Eye (tissue), 1 donor: Measurements from ENCODE around the gene ADCY2.

Experiments
- DNase-seq: peaks from one replicate; pipeline ENCODE4 v3.0.0-alpha.2; 2015

The ADCY2 gene

DNA sequence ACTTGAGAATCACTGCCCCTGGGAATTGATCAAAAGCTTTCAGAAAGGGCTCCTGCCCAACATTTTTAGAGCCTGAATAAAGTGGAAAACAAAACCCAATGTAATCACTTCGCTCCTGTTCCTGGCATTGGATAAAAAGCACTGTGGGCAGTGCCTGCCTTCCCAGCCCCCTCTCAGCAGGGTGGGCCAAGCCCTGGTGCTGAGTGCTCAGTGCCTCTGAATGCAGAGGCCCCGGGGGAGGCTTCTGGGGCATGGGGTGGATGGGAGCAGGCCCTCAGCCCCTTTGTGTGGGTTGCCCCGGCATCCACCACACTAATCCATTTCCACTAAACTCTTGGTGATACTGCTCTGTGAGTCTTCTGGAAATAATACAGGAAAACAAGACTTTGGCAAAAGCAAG lies 399.4 kb downstream of the ADCY2 start:
- no peak for DNase-seq

DNA sequence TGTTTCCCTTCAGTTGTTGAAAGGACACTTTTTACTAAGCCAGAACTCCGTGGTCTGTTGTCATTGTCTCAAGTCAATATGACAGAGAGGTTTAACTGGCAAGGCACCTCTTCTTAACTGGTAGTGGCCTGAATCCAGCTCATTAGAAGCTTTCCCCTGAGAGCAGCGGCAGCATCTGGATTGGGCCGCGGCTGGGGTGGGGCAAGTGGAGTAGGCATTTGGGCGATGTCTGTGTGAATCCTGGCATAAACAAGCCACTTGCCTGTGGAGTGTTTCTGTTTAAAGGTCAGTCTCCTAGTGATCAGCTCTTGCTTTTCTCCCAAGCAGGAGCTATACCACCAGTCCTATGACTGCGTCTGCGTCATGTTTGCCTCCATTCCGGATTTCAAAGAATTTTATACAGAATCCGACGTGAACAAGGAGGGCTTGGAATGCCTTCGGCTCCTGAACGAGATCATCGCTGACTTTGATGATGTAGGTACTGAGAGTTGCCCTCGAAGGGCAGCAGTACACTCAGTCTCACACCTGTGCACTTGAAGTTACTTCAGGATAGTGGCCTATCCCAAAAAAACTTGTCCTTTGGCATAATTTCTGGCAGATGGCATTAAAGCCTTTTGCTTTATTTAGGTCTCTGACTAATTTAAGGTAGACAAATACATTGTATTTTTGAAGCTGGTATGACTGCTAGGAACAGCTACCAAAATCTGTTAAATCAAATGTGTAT lies 406.1 kb downstream of the ADCY2 start:
- DNase-seq: no peak

DNA sequence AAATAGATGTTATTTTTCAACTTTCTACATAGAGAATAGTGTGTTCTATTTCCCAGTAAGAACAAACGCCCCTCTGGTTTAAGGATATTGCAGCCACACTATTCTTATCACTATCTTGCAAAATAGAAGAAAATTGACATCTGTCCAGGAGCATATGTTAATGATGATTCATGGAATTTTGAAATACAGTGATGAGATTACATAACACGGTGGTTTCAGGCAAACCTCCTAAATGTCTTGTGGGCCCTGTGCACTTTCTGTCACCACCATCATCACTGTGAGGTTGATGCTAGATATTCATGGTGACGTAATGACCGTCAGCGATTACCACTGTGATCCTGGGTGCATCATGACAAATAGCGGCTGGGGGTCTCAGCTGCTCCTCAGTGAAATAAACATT lies 406.9 kb downstream of the ADCY2 start:
- no peak for DNase-seq

DNA sequence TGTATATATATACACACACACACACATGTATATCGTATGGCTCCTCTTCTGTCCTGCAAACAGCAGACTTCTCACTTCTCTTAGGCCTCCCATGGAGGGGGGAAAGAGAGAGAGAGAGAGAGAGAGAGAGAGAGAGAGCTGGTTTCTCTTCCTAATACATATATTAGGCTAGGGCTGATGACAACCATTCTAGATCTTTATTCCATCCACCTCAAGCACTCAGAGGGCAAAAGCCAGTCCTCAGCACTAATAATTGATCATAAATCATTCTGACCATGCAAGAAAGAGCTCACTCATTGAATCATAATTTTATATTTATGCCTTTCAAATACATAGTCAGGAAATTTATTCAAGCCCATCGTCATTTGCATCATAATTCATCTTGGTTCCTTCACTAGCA lies 408.0 kb downstream of the ADCY2 start:
- no peak for DNase-seq

DNA sequence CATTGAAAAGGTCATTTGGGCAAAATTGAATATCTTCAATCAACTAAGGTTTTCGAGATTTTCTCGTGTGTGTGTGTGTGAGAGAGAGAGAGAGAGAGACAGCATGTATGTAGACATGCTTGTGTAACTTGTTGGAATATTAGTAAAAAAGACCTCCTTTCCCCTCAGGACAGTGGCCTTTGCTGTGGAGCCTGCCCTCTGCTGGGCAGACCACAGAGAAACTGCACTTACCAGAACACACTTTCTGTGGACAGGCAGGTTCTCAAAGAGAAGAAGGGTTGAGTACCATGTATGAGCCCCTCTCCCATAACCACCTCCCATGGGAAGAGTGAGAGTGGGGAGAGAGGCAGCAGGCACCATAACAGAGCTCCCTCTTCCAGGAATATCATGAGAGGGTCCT lies 409.4 kb downstream of the ADCY2 start:
- no peak for DNase-seq

DNA sequence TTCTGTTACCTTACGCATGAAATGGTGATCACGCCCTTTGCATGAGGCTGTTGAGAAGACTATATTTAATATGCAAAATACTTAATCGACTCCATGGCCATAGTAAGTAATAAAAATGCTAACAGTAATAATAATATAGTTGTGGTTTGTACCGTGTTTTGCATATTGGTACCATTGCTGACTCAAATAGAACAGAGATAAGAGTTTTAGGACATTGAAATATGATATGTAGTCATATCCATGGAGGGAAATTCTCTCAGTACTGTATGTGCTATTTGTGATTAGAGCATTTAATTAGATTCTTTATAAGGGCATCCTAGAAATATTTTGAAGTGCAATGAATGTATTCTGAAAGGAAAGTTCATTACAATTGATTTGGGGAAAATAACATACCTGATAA lies 413.1 kb downstream of the ADCY2 start:
- no peak for DNase-seq

DNA sequence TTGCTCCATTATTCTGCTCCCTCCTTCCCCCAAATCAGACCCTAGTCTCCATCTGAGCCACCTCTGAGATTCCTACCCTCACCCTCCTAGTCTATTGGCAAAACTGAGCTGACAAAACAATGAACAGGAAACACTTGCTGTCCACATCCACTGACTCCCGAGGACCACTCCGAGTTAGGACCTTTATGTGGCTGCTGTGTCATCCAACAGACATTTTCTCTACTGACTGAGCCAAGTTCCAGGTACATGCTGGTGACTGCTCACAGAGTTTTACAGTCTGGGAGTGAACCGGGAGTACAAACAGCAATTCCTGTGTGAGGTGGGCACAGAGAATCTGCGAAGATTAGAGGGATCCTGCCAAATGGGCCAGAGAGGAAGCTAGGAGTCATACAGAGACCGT lies 415.8 kb downstream of the ADCY2 start:
- DNase-seq: no peak

DNA sequence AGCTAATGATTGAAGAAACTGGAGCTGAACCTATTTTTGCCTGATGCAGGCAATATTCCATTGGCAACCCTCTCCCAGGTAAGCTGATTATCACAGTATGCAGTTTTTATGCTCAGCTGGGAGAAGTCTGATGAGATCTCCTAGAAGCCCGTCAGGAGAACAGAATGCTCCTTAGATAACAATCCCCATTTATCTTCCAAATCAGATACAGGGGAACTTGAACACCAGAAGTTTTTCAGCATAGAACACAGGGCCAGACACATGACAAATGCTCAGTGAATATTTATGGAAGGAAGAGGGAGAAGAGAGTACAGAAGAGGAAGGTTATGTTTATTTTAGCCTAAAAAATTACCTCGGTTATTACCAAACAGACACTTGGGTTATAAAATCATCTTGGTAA lies 417.1 kb downstream of the ADCY2 start:
- no peak for DNase-seq

DNA sequence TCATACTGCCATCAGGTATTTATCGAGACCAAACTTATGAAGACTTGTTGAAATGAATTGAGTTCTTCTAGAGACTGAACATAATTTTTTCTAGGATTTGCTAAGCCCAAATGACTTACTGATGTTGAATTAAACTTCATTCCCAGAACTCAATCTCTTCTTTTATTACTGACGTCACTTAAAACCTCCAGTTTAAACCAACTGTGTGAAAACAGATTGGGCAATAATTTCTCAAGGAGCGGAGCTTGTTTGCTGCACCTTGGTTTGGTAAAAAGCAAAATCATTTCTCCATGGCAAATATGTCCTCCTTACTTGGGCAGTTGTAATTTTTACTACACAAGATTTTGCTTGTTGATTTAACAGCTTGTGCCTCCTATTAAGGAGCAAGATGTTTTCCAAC lies 417.6 kb downstream of the ADCY2 start:
- no peak for DNase-seq

DNA sequence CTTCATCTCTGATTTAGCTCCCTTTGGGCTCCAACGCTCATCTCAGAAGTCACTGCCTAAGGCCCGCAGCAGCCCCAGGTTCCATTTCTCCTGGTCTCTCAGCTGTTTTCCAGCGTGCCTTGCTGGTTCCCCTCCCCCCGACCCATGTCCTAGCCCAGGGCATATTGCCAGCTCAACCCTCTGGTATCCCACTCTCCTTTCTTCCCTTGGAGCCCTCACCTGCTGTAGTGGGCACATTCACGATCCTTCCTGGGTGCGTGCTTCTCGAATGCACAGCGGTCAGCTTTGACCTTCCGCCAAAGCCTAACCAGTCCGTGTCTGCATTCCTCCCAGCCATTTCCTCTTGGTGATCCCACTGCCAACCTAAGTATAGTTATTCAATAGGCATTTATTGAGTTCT lies 418.9 kb downstream of the ADCY2 start:
- no peak for DNase-seq

DNA sequence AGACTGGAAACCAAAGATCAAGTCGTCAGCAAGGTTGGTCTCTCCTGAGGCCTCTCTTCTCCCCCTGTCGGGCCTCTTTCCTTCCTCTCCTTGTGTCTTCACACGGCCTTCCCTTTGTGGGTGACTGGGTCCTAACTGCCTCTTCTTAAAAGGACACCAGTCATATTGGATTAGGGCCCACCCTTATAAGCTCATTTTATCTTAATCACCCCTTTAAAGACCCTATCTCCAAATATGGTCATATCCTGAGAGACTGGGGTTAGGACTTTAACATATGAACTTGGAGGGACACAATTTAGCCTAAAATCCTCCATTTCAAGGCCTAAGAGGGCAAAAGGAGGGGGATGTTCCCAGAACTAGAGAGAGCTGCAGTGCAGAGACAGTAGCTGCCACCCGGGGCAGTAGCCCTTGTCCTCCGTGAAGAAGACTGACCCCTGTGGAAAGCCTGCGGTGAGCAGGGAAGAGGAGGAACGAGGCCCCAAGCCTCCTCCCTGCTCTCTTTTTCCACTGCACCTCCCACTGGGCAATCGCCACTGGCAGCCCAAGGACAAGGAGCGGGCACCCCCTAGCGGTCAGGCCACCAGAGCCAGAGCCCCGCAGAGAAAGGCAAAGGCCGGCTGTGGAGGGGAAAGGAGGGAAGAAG lies 420.1 kb downstream of the ADCY2 start:
- peak; percentile 91 for DNase-seq

DNA sequence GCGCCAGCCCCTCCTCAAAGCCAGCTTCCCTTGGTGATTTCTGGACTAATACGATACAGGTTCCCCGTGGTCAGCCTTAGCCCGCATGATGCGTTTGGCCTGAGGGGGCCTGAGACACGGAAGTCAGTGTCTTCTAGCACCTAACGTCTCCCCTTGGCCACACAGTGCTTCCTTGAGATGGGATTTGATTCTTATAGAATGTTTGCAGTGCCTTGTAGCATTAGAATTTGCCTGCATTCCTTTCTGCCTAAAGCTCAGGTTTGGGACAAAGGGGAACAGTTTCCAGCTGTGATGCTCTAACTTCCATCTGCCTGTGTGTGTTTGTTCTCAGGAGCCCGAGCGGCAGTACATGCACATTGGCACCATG lies 420.6 kb downstream of the ADCY2 start:
- DNase-seq: no peak

DNA sequence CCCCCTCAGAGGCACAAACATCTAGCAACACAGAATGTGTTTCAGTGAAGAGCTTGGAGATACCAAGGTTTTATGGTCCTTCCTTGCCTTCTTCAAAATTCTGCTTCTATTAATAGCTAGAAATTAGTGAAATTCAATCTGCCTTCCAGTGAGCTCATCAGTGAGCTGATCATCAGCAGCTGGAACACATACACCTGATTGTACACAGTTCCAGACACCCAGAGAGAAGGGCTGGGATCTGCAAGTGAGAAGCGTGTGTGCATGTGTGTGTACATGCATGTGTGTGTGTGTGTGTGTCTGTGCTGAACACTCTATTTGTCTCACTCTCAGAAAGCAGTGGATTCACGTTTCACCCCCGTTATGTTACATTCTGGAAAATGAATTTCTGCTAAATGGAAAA lies 426.5 kb downstream of the ADCY2 start:
- no peak for DNase-seq

DNA sequence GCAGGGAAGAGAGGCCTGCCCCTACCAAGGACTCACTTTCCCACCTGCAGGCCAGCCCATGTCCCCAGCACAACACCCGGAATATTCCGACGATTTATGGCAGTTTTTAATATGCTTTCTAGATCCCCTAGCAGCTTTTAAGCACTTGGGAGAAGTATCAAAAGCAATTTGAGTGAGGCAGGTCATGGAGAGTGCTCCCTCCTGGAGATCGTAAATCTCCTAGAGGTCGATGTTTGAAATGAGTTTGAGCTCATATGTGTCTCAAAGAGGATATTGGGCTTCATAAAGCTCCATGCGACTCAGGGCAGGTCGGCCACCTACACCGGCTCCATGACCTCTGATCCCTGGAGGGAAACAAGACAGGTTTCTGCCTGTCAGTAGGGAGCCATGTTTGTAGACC lies 427.7 kb downstream of the ADCY2 start:
- no peak for DNase-seq

DNA sequence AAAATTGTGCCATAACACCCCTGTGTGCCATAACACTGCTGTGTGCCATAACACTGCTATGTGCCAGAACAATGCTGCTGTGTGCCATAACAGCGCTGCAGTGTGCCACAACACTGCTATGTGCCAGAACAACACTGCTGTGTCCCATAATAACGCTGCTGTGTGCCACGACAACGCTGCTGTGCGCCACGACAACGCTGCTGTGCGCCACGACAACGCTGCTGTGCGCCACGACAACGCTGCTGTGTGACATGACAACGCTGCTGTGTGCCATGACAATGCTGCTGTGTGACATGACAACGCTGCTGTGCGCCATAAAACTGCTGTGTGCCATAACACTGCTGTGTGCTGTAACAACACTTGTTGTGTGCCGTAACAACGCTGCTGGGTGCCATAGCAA lies 429.1 kb downstream of the ADCY2 start:
- no peak for DNase-seq

DNA sequence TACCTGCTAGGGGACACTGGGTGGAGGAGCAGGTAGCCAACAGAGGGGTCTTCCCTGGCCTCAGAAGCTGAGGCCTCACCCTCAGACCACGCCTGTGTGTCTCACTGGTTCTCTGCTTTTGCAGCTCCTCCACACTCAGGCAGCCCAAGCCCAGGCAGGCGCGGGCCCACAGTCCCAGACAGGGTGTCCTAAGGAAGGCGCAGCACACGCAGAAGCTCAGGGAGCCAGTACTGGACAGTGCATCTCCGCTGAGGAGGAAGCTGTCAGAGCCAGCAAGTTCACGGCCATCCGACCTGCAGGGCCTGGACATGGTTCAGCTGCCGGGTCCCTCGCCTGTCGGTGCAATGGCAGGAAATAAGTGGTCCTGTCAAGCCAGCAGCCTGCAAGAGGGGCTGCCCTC lies 429.7 kb downstream of the ADCY2 start:
- DNase-seq: peak; percentile 14

DNA sequence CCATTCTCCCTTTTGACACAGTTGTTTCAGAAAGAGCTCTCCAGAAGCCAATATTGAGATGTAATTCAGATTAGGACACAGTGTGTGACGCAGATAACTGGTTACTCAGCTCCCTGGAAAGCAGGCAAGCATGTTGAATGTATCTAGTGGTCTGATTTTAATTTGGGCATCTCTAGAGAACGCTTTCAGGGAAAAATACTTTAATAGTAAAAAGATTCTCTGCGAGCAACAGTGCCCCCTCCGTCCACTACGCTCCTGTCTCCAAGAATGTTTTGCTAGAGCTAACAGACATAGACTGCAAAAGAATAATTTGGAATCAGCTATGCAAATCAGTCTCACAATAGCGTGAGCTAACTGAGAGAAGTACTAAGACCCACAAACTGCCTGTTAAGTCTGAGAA lies 431.7 kb downstream of the ADCY2 start:
- peak; percentile 26 for DNase-seq

DNA sequence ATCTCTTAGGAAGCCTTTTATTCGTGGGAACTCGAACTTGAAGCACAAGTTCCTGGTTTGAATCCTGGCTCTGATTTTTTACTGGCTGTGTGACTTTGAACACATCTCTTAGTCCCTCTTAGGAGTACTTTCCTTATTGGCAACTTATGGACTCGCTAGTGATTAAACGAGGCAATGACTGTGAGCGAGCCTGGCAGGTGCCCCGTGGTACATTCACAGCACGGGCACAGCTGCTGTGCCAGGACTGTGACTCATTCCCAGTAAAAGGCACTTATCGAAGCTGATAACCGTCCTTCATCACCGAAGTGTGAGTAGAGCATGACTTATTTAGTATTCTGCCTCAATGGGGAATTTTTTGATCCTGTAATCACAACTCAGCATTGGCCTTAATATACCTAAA lies 432.3 kb downstream of the ADCY2 start:
- DNase-seq: no peak

DNA sequence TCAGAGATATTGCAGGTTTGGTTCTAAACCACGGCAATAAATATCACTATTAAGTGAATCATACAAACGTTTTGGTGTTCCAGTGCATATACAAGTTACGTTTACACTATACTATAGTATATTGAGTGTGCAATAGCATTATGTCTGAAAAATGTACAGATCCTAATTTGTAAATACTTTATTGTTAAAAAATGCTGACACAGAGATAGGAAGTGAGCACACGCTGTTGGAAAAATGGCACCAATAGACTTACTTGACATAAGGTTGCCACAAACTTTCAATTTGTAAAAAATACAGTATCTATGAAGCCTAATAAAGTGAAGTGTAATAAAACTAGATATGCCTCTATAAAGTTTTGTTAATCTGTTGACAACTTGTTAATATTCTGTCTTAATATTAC lies 439.0 kb downstream of the ADCY2 start:
- no peak for DNase-seq

DNA sequence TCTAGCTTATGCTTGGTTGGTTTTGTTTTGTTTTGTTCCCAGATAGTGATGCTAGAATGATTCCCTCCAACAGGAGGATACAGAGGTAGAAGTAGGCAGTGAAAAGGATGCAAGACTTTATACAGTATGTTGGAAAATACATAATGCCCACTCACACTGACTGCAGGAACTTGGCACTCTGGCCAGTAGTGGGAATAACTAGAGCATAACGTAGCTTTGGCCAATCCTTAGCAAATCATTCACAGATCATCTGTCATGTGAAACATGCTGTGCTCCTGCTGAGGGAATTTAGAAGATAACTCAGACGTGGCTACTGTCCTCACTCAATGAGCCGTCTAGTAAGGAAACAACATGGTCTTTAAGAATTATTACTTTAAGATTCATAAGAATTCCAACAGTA lies 441.5 kb downstream of the ADCY2 start:
- DNase-seq: peak; percentile 54

DNA sequence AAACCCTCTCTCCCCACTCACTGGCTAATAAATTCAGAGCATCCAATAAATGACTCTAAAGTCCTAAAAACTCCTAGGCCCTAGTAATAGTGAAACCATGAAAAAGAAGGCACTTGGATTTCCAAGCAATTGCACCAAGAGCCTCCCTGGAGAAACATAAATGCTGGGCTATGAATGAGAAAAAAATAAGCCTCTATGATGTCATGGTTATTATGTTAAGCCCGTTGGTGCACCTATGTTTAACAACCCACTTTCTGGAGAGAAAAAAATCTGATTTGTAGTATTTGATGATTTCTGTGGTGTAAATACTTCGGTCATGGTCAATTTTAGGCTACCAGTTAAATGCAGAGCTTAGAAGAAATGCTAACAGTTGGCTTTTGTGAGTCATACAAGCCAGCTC lies 446.6 kb downstream of the ADCY2 start:
- DNase-seq: no peak

DNA sequence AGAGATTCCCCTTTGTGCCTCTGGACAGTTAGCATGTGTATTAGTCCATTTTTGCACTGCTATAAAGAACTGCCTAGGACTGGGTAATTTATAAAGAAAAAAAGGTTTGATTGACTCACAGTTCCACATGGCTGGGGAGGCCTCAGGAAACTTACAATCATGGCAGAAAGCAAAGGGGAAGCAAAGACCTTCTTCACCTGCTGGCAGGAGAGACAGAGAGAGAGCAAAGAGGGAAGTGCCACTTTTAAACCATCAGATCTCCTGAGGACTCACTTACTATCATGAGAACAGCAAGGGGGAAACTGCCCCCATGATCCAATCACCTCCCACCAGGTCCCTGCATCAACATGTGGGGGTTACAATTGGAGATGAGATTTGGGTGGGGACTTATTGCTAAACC lies 449.0 kb downstream of the ADCY2 start:
- no peak for DNase-seq

DNA sequence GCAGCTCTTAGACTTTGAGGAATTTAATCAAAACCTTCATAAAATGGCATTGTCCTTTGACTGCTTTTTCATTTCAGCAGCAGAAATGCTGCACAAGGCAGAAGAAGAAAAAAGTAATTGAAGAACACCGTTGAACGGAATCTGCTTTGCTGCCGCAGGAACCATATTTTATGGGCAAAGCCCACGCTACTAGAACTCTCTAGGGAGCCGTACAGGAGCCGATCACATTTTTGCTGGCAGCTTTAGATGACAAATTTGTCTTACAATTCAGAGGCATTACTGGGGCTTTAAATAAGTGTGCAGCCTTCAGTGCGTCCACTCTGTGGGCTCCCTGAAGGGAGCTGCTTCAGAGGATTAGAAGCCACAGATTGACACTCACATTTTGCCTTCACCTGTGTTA lies 449.6 kb downstream of the ADCY2 start:
- peak; percentile 18 for DNase-seq

DNA sequence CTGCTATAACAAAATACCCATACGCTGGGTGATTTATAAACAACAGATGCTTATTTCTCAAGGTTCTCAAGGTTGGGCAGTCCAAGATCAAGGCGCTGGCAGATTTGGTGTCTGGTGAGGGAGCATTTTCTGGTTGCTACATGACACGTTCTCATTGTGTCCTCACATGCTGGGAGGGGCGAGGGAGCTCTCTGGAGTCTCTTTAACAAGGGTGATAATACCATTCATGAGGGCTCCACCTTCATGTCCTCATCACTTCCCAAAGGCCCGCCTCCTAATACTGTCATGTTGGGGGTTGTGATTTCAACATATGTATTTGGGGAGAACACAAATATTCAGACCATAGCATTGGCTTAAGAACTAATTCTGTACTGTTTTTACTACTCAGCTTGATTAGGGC lies 450.4 kb downstream of the ADCY2 start:
- DNase-seq: no peak

DNA sequence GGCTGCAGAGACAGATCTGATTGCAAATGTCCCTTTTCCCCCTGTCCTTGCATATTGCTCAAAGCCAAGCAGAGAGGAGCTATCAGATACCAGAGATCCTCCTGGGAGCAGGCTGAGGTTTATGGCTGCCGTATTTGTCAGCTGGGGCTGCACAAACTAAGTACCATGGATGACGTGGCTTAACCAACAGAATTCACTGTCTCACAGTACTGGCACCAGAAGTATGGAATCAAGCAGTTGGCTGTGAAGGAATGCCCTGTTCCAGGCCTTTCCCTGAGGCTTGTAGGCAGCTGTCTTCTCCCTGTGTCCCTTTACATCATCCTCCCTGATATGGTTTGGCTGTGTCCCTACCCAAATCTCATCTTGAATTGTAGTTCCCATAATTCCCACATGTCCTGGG lies 452.4 kb downstream of the ADCY2 start:
- DNase-seq: peak; percentile 33
